GM21723 (cell line): ENCODE measurements around the gene TRIM63.
A peak's percentile ranks its signal among the peaks of the same experiment; 100 is the strongest.

Source experiments
- ATAC-seq: cut with Tn5 transposase; IDR thresholded peaks from one replicate; pipeline ENCODE4 v1.9.1; 2021; ENCODE audit warnings: mild to moderate bottlenecking, moderate library complexity; ENCODE audit not compliant: unreplicated experiment

TRIM63 gene

GRCh38 chr1:26058052-26058595, 9.3 kb downstream of the TRIM63 start:
- ATAC-seq, result no peak

DNA sequence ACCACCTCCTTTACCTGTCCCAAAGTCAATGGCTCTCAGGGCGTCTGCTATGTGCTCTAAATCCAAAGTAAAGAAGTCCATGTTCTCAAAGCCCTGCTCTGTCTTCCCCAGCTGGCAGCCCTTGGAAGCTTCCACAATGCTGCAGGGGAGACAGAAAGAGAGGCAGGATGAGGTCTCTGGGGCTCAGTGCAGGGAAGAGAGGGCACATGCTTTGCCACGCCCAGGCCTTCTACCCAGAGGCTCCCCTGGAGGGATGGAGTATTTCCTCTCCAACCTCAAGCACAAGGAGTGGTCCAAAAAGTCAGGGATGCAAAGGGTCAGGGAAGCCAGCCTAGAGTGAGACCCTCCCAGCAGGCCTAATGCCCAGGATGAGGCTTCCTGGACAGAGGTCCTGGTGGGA, 10.2 kb downstream of the TRIM63 start:
- ATAC-seq, result no peak

DNA sequence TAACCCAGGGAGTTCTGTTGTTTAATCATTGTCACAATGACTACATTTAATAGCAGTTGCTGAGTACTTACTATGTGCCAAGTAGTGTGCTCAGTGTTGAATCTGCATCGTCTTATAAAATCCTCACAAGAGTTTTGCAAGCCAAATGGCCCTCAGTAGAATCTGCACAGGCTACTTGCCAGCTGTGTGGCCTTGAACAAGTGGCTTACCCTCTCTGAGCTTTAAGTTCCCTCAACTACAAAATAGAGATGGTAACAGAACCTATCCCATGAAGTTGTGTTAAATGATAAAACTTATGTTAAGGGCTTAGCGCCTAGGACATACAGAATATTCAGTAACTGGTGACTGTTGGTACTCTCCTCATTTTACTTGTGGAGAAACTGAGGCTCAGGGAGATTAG, 12.4 kb downstream of the TRIM63 start:
- ATAC-seq, result no peak

DNA sequence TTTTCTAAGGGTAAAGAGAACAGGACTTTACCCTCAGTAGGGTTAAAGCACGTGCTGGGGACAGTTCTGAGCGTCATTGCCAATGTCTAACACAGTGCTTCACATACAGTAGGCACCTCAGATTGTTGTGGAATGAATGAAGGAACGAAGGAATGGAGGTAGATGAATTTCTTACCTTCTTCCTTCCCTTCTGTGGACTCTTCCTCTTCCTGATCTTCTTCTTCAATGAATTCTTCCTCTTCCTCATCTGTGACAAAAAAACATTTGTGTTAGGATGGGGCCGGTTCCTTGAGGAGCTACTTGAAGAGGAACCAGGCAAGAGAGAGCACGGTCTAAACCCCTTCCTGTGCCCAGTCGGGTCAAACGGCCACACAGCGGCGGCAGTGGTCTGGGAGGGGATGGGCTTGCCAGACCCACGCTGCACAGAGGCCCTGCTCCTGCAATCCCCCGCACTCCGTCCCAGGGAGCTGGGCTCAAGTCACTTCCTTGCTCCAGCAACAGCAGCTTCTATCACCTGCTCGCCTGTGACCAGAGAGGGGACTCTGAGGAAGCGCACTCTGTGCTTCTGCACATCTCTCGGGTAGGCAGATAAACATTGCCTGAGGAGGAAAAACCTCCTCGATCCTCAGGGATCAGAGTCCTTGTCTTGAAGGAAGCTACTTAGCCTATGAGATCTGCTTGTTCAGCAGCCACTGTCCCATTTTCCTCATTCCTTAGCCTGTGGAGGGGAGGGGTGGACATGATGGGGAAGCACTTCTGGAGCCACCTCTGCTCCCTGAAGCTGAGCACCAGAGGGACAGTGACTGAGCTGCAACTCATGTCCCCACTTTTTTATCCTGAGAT, 13.5 kb downstream of the TRIM63 start:
- ATAC-seq, result no peak

DNA sequence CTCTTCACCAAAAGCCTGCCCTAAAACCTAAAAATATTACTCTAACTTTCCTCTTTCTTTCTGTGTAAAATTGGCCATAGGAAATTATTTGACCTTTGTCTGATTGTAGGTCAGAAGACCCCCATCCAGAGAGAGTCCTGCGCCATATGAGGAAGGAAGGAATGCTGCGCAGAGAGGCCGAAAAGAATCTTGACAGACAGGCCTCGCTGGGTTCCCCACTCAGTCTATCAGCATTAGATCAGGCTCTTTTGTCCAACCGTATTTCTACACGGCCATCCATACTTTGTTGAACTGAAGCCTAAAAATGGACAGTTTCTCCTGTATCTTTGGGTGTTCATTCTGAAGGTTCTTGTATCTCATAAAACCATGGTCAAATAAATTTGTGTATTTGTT, 17.2 kb downstream of the TRIM63 start:
- ATAC-seq, result no peak

DNA sequence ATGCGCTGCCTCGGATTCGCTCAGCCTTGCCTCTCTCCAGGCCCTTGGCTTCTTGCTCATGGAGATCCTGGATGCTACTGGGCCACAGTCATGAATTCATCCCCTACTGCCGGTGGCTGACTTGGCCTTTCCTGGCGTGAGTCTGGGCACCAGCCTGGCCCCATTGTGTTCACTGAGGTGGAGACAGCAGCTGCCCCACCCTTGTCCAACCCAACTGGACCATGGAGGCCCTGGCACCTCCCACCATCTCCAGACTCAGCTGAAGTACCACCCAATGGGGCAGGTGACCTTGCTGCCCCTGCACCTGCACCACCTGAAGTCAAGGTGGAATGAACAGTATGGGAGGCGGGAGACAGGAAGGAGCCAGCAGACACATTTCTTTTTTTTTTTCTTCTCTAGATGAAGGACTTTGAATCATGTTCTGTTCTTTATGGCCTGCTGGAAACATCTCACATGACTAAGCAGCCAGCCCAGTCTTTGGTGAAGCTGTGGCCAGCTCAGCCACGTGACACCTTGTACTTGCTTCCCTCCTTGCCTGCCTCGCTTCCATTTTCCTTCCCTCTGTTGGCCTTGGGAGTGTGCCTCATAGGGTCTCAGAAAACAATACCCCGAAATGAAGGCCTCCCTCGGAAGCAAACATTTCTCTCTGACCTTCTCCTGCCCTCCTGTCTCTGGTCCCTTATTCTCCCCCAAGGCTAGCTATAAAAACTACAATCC, 17.7 kb downstream of the TRIM63 start:
- no peak for ATAC-seq

GRCh38 chr1:26047278-26047874, 20.1 kb downstream of the TRIM63 start:
- no peak for ATAC-seq

DNA sequence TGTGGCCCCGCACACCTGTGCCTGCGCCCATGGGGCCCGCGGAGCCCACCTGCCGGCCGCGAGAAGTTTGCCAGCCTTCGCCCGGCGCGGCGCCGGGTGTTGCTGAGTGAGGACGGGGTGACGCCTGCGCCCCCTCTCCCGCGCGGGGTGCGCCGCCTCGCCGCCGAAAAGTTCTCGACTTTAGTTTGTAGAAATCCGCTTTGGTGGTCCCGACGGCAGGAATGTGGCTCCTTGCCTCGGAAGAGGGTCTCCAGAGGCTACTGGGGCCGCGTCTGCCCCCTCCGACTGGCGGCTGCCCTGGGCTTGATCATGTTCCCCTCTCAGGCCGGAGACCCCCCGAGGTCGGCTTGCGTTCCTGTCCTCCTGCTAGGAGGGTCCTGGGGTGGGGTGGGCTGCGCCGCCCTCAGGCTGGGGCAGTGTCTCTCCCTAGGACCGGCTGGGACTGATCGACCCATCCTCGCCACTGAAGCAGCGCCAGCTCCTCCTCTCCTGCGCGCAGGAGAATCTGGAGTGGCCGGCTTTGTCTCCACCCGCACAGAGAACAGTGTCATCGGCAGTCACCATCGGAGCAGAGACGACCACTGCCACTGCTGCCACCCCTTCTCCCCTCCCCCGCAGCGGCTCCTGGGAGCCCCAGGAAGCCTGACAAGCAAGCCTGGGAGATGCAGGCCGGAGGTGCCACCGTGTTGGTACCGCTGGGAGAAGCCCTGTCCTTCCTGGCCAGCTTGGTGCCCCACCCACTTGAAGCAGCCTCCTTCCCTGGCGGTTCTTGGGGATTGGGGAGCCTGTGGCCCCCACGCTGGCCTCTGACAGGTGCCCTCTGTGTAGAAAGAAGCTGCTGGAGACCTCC, 21.0 kb downstream of the TRIM63 start:
- no peak for ATAC-seq

- ATAC-seq, result no peak
Observed at GRCh38 chr1:26045722-26046245, 21.6 kb downstream of the TRIM63 start, which contains the start of gene SLC30A2. Gene SLC30A2 (minus strand): TSS chr1:26046118. CDS start chr1:26045896, 222 bp downstream.

GRCh38 chr1:26044971-26045721, 22.3 kb downstream of the TRIM63 start:
- no peak for ATAC-seq

DNA sequence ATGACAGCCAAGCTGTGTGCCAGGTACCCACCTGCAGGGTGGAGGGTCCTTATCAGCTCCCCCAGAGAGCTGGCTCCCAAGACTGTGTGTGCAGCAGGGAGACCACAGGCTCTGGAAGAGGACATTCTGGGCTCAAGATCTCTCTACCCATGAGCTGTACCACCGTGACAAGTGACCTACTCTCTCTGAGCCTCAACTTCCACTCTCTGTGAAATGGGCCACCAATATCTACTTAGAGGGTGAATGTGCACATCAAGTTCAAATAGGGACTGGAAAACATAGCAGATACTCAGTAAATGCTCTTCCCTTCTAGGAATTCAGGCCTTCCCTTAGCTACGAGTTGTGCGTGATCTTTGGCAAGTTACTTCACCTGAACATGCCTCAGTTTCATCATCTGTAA, 23.0 kb downstream of the TRIM63 start:
- ATAC-seq, result no peak

DNA sequence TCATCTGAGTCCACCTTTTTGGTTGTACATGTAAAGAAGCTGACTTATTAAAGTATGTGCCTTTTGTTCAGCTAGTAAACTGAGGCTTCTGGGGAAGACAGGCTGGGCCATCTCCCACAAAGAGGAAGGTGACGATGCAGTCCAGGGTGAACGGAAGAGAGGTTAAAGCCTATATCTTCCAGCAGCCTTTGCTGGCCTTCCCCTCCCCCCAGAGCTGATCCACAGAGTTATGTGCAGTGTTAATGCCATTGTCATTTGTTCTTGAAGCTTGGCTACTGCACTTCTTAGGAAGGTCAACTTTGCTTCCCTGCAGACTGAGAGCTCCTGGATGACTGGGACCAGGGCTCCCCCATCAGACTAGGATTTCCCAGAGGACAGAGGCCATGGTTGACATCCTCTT, 23.7 kb downstream of the TRIM63 start:
- no peak for ATAC-seq

GRCh38 chr1:26041978-26042377, 25.5 kb downstream of the TRIM63 start:
- no peak for ATAC-seq

GRCh38 chr1:26041401-26041800, 26.0 kb downstream of the TRIM63 start:
- no peak for ATAC-seq

DNA sequence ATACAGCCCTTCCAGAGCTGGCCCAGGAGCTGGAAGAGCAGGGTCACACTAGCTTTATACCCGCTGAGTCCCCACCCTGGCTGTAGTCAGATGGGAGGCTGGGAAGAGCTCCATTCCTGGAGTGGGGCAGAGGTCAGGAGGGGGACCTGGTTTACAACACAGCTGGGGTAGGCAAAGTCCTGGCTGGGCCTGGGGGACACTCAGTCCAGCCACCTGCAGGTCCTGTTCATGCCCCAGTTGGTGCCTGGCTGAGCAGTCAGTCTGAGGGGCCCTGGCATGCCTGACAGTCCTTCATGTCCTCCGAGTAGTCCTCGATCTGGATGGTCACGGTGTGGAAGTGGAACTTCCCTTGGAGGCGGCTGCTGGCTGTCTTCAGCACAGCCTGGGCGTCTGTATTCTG, 28.5 kb downstream of the TRIM63 start:
- ATAC-seq, result no peak

DNA sequence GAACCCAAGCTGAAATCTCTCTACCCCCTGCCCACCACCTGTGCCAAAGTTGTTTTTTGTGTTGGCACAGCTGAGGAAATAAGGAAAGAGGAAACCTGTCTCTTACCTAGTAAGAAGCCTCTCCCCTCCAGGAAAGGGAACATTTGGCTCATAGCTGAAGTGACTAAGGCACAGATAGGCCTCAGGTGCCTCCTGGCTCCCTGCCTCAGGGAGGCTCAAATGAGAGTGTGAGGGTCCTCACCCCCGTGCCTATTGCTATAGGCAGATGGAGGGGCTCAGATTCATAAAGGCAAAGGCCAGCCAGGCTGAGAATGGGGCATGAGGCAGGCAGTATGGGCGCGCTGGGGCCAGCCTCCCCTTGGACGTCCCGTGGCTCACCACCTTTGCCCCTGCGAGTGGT, 29.0 kb downstream of the TRIM63 start:
- no peak for ATAC-seq

- no peak for ATAC-seq
Observed at GRCh38 chr1:26037904-26038303, 29.5 kb downstream of the TRIM63 start.

DNA sequence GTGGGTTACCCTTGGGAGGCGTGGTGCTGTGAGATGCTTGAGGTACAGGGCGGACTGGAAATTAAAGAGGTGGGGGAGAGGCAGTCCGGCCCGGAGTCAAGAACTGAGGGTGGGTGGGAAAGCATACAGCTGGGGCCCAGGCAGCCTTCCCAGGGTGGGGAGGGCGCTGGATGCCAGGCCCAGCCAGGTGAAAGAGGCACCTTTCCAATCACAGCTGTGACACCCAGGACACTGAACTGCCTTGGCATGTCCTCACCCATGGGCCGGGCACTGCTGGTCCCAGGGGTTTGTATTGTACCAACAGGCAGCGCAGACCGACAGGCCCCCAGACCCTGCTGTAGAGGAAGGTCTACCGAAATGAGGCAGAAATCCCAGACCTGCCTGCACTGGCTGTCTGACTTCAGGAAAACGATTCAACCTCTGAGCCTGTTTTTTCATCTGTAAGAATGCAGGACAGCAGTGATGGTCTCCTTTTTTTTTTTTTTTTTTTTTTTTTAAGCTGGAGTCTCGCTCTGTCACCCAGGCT, 30.6 kb downstream of the TRIM63 start:
- no peak for ATAC-seq

DNA sequence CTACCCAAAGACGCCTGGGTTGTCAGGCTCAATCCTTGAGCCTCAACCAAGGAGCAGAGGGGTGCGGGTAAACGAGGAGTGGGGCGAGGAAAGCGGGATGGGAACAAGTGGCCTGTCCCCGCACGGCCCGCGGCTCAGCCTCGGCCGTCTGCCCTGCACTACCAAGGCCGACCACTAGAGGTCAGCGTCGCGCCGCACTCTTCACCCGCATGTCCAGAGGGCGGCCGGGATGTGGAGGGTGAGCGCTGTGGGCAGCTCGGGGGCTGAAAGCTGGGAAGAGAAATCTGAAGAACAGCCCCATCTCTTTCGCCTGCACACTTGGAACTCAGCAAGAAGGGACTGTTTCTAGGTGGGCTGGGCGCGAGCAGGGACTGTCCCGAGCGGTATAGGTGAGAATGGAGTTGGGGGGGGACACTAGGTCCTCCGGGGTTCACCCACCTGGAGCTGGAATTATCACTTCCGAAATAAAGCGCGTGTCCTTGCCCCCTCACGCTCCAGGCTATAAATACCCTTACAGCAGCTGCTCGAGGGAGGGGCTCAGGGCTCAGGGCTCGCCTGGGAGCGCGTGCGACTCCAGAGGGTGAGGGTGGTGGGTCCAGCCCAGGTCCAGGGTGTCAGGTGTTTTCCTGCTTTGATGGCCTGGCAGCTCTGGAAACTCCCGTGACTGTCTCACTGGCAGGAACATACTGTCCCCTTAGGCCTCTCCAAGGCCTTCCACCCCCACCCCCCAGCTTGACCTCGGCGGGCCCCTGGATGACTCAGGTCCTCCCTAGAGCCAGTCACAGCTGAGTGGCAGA, 31.3 kb downstream of the TRIM63 start:
- peak; percentile 68 for ATAC-seq
